Kidney epithelial cell (primary cell): ENCODE results near the gene HSD17B4. TPM values are rescaled to one million over a fixed set of nuclear protein-coding genes. Genes with fewer than 3 reads are reported as not detected.
"Not testable (repeated sequence)": the region's sequence is repeated elsewhere in the genome, so short reads cannot be mapped to it uniquely, and the experiment has no call there.

Source experiments
- DNase-seq: peaks from one replicate; pipeline ENCODE4 v3.0.0-alpha.2; 2010; ENCODE audit warnings: low read depth
- H3K27me3 ChIP-seq: 2 replicates; pipeline ENCODE4 v1.6.0; 2011; ENCODE audit warnings: low read length; ENCODE audit not compliant: control insufficient read depth, insufficient read depth
- H3K36me3 ChIP-seq: 2 replicates; pipeline ENCODE4 v1.5.1; 2011; ENCODE audit warnings: low read length; ENCODE audit not compliant: control insufficient read depth, insufficient read depth
- H3K4me3 ChIP-seq: 2 replicates; pipeline ENCODE4 v1.5.1; 2011; ENCODE audit warnings: low read depth, mild to moderate bottlenecking, control low read depth, low read length
- total RNA-seq: library from RNA; depleted of rRNA; stranded (reverse); fragments of >200 nt; gene quantifications from 2 replicates; pipeline ENCODE4 v1.2.3, GENCODE V29; 2015
- TF ChIP-seq, protein P1 (sequence below): IDR thresholded peaks from 2 replicates; pipeline ENCODE4 v1.5.1; 2011; ENCODE audit warnings: mild to moderate bottlenecking, moderate library complexity, low read length, control low read depth, inconsistent platforms; ENCODE audit not compliant: insufficient read depth, poor library complexity, severe bottlenecking

Gene HSD17B4
- total RNA-seq, 1 donor from 2014 or later = 74.0 TPM

- Histone ChIP-seq H3K4me3 (no peak overlapping the region), H3K27me3 (no peaks in the 10 kb centered on the region), H3K36me3 (no peaks in the 10 kb centered on the region)
- TF ChIP-seq, protein P1, sequence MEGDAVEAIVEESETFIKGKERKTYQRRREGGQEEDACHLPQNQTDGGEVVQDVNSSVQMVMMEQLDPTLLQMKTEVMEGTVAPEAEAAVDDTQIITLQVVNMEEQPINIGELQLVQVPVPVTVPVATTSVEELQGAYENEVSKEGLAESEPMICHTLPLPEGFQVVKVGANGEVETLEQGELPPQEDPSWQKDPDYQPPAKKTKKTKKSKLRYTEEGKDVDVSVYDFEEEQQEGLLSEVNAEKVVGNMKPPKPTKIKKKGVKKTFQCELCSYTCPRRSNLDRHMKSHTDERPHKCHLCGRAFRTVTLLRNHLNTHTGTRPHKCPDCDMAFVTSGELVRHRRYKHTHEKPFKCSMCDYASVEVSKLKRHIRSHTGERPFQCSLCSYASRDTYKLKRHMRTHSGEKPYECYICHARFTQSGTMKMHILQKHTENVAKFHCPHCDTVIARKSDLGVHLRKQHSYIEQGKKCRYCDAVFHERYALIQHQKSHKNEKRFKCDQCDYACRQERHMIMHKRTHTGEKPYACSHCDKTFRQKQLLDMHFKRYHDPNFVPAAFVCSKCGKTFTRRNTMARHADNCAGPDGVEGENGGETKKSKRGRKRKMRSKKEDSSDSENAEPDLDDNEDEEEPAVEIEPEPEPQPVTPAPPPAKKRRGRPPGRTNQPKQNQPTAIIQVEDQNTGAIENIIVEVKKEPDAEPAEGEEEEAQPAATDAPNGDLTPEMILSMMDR = no peak
- DNase-seq = no peak
Measured at GRCh38 chr5:119449882-119450281, 2.4 kb upstream of the HSD17B4 start.

GRCh38 chr5:119450627-119451026 lies 1.7 kb upstream of the HSD17B4 start:
- not testable (repeated sequence) for H3K36me3 ChIP-seq, H3K27me3 ChIP-seq, H3K4me3 ChIP-seq, DNase-seq

DNA sequence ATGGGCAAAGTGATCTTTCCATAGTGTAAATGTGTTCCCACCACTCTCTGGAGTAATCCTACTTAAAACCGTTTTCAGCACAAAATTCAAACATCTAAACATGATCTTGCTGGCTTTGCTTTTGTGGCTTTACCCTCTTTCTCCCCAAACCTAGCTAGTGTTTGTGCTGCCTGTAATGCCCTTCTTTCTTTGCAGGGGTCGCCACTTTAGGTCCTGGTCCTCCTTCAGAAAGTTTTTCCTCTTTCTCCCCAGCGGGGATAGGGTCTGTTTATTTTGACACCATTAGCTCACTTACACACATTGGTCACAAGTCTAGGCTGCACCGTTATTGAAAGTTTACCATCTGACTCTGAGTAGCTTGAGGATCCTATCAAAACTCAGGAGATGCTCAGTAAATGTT lies 736 bp upstream of the HSD17B4 start:
- Histone ChIP-seq H3K36me3 (no peaks in the 10 kb centered on the region), H3K4me3 (no peak overlapping the region), H3K27me3 (no peaks in the 10 kb centered on the region)
- no peak for DNase-seq
- TF ChIP-seq, protein P1 = no peak

- TF ChIP-seq, protein P1 = no peak
- no peaks in the 10 kb centered on the region for H3K27me3 ChIP-seq
- no peaks in the 10 kb centered on the region for H3K36me3 ChIP-seq
- peak overlapping the region; percentile 94 for H3K4me3 ChIP-seq
- DNase-seq = no peak
Measured at GRCh38 chr5:119452060-119452372, 281 bp upstream of the HSD17B4 start.

GRCh38 chr5:119453040-119453373 lies 710 bp downstream of the HSD17B4 start:
- no peak for DNase-seq
- TF ChIP-seq, protein P1 = no peak
- peak overlapping the region; percentile 94 for H3K4me3 ChIP-seq
- no peaks in the 10 kb centered on the region for H3K36me3 ChIP-seq
- no peaks in the 10 kb centered on the region for H3K27me3 ChIP-seq

DNA sequence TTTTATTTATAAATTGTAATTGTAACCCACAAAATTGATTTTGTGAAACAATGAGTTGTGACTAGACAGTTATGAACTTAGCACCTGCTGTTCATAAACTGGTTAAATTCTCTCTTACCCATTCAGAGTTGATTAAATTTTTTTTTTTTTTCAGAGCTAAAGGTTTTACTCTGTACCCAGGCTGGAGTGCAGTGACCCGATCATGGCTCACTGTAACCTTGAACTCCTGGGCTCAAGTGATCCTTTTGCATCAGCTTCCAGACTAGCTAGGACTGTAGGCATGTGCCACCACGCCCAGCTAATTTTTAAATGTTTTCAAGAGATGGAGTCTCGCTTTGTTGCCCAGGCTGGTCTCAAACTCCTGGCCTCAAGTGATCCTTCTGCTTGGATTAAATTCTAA lies 1.9 kb downstream of the HSD17B4 start:
- DNase-seq = no peak
- no peaks in the 10 kb centered on the region for H3K36me3 ChIP-seq
- no peaks in the 10 kb centered on the region for H3K27me3 ChIP-seq
- TF ChIP-seq, protein P1 = no peak
- no peak overlapping the region for H3K4me3 ChIP-seq
